ENCODE results near the gene KIAA0319L.

The KIAA0319L gene

DNA sequence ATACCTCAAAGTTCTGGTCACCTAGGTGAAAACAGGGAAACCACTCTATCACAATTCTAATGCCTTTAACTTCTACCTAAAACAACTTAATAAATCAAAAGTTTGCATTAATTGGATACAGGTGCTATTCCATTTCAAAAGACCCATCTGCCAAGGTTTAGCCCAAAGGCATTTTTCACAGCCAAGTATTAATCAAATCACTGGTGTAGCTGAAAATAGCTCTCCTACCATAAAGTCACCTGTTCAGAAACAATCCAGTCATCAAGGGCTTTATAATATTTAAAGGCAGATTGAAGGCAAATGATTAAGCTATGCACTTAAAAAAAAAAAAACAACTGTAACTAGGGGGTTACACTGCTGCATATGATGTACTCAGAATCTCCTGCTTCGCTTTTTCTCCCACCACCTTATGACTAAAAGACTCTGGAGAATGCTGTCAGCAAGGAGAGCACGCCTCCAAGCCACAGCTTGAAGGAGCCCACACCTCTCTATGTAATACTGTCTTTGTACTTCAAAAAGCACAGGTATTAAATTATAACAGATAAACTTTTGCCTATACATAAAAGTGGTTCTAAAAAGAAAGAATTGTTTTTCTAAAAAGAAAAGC lies 20.5 kb downstream of the KIAA0319L start:
- no peak for DNase-seq (ENCODE audit: low spot score)

DNA sequence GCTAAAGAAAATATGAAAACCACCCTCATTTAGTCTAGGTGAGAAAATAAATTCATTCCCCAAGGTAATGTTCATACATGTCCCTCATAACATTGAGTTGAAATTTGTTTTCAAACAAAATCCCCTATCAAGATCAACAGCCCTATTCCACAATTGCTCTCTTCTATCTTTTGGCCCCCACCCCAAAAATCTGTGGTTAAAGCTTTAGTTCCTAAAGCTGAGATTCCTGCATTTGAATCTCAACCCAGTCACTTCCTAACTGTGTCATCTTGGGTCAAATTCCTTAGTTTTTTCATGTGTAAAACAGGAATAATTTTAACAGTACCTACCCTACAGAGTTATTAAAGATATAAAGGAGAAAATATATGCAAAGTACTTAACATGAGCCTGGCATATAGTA lies 22.0 kb downstream of the KIAA0319L start:
- no peak for DNase-seq (ENCODE audit: low spot score)

DNA sequence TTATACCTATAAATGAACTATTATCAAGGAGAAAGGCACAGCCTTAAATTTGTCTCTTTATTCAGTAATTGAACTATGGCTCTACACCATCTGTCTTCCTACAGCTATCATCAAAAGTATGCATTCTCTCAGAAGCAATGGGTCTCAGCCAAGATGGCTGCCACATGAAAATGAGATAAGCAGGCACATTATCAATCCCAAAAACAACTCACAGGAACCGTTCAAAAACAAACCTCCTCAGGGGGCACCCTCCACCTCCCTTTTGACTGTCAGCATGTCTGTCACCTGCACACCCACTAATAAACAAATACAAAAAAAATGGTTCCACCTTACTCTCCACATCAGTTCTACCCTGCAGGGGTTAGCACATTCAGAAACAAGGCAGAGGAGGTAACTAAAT lies 23.6 kb downstream of the KIAA0319L start:
- no peak for DNase-seq (ENCODE audit: low spot score)

DNA sequence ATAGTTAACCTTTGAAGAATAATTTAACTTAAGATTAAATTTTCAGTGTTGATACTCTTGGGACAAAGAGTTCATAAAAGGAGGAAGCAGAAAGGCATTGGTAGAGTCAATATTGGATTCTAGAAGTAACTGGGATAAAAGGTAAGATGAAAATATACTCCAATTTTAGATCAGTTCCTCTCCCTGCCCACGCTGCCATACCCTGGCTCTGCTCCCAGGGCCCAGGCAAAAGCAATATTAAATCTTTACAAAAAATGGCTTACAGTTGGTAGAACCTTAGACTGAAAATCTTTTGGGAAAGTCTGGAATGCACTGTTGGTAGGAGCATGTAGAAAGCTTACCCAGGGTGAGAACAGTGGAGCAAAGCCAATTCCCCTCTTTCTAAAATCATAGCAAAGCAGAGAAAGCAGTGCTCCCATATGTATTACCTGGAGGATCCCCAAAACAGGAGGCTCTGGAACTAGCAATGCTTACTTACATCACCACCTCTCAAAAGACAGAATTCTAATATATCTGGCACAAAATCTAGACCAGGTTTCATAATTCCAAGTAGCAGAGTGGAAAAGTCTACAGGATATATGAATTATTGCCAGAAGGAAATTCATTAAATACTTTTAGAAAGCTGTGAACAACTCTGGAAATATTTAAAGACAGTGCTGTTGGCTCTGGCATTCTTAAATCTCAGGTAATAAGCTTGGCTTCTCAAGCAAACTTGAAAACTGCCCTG lies 24.5 kb downstream of the KIAA0319L start:
- DNase-seq (ENCODE audit: low spot score), result no peak

DNA sequence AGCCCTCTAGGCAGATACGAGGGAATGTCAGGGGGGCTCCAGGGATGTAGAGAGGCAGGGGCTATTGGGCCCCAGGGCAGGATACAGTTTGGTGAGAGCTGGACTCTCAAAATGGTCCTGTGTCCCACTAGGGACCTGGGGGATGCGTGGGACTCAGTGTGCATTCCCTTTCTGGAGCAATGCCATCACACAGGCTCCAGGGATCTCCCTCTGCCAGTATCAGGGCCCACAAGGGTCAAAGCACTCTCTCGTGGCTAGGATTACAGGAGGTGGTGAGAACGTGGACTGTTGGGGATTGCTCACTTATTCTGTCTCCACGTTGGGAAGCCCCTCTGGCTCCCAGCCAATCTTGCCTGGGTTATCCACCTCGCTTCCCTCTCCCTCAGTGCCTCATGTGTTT lies 25.8 kb downstream of the KIAA0319L start:
- no peak for DNase-seq (ENCODE audit: low spot score)

DNA sequence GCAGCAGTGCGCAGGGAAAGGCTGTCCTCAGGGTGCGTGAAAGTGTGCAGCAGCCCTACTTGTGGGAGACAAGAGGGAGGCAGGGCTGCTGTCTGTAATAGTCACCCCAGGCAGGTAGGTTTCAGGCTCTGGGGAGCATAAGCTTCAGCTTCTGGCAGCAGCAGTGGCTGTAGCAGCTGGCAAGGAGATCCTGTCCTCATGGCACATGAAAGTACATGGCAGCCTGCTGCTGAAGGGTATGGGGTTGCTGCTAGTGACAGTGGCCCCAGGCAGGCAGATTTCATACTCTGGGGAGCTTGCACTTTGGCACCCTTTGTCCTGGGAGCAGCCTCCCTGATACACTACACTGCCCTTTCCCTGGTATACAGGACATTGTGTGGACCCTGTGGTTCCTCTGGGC lies 26.3 kb downstream of the KIAA0319L start:
- no peak for DNase-seq (ENCODE audit: low spot score)

DNA sequence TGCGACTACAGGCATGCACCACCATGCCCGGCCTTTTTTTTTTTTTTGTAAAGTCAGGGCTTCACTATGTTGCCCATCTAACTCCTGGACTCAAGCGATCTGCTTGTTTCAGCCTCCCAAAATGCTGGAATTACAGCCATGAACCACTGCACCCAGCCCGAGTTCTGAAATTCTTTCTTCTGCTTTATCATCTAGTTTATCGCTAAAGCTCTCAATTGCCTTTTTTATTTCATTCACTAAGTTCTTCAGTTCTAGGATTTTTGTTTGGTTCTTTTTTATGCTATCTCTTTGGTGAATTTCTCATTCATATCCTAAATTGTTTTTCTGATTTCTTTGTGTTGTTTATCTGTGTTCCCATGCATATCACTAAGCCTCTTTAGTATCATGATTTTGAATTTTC lies 27.0 kb downstream of the KIAA0319L start:
- DNase-seq (ENCODE audit: low spot score), result no peak

DNA sequence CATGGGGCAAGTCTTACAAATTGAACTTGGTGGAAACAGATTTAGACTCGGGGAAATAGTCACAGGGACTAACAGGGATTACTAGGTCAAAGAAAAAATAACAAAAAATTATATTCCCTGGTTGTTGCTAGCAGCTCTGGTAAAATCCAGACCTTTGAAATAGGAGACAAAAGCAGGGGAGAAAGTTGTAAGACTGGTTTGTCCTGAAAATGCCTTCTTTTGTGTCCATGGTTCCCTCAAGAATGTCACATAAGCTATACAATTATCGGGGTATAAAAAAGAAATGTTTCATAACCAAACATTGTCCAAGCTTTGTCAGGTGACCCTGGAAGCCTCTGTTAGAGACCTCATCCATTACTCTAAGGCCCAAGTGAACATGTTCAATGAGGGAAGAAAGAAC lies 33.1 kb downstream of the KIAA0319L start:
- no peak for DNase-seq (ENCODE audit: low spot score)

DNA sequence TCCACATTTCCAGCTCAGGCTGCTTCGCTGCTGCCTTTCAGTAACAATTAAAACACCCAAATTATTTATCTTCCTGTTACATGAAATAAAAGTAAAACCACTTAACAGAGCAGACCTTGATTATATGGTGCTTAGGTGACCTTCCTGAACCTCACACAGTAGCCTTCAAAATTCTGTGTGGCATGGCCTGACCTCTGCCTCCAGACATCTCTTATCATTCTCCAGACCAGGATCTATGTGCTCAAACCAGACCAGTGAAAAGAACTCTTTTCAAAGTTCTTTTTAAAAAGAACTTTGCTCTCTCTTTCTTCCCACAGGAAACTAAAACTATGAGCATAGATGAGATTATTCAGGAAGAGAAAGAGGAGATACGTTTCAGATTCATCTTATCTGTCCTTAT lies 37.8 kb downstream of the KIAA0319L start:
- DNase-seq (ENCODE audit: low spot score), result no peak

DNA sequence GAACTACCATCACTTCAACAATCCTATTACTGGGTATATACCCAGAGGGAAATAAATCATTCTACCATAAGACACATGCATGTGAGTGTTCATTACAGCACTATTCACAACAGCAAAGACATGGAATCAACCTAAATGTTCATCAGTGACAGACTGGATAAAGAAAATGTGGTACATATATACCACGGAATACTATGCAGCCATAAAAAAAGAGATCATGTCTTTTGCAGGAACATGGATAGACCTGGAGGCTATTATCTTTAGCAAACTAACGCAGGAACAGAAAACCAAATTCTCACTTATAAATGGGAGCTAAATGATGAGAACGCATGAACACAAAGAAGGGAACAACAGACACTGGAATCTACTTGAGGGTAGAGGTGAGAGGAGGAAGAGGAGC lies 39.0 kb downstream of the KIAA0319L start:
- DNase-seq (ENCODE audit: low spot score), result no peak

DNA sequence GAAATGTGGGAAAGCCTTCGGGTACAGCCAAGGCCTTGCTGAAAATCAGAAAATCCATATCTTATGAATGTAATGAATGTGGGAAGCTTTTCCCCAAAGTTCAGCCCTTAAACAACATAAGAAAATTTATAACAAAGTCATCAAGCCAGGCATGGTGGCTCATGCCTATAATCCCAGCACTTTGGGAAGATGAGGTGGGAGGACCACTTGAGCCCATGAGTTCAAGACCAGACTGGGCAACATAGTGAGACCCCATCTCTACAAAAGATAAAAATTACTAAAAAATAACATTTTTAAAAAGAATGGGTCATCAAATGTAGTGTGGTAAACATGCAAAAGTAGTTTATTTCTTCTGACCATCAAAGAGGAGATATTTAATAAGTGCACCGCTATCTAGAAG lies 45.9 kb downstream of the KIAA0319L start:
- DNase-seq (ENCODE audit: low spot score), result no peak

DNA sequence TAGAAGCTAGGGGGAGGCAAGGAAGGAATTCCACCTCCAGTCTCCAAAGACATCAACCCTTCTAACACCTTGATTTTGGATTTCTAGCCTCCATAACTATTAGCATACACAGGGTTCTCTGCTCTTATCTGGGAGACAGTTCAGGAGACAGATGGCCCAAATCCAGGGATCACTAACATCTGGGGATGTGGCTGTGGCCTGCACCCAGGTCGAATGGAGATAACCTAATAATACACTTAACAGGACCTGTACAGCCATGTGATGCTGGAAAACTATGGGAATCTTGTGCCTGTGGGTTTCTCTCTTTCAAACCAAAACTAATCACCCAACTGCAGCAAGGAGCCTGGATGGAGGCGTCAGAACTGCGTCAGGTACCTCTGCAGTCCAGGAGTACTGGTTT lies 47.6 kb downstream of the KIAA0319L start:
- DNase-seq (ENCODE audit: low spot score), result no peak

DNA sequence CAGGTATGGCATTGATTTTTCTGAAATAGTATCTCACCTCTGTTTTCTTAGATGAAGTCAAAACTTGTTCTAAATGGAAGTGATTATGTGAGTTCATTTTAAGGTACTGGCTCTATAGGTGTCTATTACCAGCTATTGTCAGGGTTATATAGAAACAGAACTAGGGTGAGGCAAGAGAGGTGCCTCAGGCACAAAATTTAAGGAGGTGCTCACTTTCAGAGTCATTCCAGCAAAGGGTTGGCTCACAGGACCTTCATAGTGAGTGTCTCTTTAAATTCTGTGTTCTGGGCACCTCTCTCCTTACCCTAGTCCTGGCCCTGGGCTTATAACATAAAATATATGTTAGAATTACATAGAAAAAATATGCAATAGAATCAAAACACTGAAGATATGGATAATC lies 49.3 kb downstream of the KIAA0319L start:
- DNase-seq (ENCODE audit: low spot score), result no peak

DNA sequence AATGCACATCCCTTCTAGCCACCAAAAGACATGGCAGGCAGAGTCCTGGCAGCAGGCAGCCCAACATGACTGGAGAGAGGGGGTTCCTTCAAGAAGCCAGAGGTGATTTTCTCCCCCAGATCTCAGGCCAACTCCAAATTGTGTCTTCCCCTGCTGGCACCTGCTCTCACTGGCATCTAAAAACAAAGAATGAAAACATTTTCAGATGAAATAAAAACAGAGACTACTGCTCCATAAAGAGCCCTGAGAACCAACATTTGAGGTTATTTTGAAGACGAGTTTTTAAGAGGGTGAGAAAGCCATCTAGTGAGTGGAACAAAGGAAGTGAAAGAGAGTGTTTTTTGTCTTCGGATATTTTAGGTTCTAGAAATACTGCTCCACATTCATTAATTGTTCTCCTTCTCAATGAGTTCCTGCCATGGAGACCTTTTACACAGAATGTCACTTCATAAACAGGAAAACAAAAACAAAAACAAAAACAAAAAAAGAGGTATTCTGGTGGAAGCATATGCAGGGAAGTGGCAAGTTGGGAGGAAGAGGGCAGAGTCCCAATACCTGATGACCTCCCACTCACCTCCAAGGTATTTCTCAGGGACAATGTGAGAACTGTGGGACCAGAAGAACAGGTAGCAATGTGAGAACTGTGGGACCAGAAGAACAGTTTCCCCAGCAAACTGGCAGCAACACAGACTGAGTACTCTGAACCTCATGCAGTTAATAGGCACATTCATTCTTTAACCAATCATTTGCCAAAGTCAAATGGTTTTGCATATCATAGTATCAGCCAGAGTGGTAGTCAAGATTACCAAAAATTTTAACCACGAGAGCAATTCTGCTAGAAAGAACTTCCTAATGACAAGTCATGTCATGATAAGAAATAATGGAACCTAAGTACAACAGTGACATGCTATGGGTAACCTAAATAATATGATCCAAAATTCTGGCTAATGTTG lies 50.0 kb downstream of the KIAA0319L start:
- DNase-seq (ENCODE audit: low spot score), result no peak

DNA sequence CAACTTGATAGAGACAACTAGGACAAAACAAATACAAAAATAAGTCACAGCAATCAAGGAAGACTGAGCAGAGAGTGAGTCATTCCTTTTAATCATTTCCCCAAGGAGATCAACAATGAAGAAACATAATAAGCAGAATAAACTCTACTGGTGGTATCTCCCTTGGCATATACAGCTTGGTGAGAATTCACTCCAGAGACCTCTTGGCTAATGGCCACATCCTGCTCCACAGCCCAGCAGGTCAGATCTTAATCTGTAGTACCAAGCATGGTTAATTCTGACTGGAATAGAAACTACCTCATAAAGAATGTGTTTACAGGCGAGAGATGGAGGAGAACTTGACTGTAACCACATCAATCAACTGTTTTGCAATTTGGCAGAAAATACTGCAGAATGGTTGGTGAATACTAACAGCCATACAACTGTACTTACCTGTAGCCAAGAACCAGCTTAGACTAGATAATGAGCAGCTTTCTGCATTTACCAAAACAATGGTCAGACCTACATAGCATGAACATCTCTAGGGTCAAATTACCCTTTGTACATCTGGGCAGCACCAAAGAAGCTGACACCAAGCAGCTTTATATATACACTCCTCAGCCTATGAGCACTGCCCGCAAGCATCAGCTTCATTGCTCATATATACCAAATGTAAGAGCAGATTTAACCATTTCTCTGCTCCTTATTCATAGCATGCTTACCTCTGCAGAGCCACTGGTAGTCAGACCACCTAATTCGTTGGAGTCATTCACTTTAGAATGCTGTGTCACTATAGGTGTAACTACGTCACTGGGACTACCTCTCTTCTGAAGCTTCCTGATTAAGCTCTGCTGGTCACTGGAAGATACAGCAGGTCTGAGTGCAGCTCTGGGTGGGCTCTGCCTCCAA lies 51.0 kb downstream of the KIAA0319L start:
- DNase-seq (ENCODE audit: low spot score), result no peak

DNA sequence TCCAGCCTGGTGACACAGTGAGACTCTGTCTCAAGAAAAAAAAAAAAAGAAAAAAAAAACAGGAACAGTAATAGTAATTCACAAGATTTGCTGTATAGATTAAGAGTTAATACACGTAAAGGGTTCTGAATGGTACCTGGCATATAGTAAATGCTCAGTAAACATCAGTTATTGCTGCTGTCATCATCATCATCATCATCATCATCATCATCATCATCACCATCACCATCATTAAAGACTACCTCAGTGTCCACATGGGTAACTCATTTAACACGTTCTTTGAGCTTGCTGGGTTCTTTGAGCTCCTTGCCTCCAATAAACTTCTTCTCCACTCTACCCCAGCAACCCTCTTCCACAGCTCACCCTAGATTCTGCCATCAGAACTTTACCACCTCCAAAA lies 55.0 kb downstream of the KIAA0319L start:
- no peak for DNase-seq (ENCODE audit: low spot score)

DNA sequence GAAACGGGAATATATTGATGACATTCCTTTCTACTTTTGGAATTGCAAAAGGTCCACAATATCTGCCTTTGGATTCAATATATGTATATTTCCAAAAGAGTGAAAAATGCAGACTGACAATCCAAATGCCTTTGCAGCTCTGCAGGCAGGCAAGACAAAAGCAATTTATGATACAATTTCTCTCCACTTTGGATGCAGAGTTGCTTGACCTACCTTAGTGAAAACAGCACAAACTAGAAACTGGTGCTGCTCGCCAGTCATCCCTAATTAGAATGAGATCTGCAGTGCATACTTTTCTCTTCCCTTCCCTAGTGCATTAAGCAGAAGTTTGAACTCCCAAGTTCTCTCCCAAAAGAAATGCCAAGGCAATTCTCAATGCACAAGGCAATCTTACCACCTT lies 56.8 kb downstream of the KIAA0319L start:
- no peak for DNase-seq (ENCODE audit: low spot score)

DNA sequence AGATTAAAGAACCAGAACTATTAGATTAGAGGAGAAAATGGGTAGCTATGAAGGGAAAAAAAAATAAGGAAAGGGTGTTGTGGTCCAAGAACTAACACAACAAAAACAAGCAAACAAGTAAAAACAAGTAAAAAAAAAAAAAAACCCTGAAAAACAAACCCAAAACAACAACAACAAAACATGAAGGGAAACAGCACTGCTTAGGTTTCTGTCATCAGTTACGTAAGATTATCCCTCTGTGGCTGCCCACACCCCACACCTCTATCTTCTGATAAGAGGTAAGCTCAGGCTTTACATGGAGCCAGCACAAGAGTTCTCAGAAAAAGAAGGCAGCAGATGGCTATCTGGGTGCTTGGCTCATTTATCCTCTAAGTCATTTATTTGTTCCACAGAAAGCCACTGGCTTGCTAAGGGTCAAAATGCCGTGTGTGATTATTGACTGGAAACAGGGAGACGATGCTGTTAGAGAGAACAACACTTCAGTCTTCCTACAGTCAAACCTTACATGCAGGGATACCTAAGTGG lies 57.5 kb downstream of the KIAA0319L start:
- DNase-seq (ENCODE audit: low spot score), result no peak

DNA sequence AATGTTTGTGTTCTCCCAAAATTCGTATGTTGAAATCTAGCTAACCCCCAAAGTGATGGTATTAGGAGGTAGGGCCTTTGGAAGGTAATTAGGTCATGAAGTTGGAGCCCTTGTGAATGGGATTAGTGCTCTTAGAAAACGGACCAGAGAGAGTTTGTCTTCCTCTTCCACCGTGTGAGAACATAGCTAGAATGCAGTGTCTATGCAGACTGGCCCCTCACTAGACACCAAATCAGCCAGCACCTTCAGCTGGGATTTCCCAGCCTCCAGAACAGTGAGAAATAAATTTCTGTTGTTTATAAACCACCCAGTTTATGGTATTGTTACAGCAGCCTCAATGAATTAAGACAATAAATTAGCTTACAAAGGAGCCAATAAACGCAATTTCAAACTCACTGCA lies 58.0 kb downstream of the KIAA0319L start:
- no peak for DNase-seq (ENCODE audit: low spot score)

DNA sequence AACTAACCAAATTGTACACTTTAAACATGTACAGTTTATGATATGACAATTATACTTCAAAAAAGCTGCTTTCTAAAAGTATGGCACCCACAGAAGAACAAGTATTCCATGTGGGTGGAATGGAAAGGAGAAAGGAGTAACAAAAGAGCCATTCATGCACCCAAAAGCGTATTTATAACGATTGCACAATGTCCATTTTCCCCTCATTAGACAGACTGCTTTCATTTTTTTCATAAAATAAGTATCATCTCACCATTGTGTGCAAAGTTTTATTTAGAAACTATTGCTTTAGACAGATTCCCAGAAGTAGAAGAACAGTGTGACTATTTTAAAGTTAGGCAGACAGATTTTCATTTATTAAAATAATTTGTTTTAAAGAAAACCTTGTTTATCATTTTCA lies 59.6 kb downstream of the KIAA0319L start:
- DNase-seq (ENCODE audit: low spot score), result peak; percentile 10

DNA sequence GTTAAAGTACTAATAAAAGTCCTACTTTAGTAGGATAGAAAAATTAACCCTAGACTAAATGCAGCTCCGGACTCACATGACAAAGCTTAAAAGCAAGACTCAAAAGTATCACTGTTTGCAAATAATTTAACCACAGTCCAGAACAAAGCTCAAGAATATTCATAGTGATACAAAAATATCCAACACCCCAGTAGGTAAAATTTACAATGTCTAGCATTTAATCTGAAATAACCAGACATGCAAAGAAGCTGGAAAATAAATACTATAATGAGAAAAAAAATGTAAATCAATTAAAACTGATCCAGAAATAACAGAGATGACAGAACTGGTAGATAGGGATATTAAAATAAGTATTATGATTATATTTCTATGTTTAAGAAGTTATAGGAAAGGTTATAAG lies 67.0 kb downstream of the KIAA0319L start:
- DNase-seq (ENCODE audit: low spot score), result no peak

DNA sequence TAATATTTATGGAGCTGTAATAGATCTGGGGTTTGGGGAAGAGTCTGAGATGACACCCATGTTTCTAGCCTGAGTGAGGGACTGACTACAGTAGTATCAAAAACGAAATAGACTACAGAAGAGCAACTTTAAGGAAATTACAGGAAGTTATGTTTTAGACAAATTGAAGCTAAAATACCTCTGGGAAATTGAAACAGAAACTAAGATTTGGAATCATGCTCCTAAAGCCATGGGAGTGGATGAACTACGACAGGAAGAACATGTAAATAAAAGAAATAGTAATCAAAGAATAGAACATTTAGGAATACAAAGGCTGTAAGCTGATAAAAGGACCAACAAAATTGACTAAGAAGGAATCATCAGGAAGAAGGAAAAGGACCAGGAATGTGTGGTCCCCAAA lies 68.9 kb downstream of the KIAA0319L start:
- DNase-seq (ENCODE audit: low spot score), result no peak
